CD4-positive, CD25-positive, alpha-beta regulatory T cell (primary cell): Measurements from ENCODE around the gene ADCY9. TPM values are rescaled to one million over a fixed set of nuclear protein-coding genes. Genes with fewer than 3 reads are reported as not detected.
A peak's percentile ranks its signal among the peaks of the same experiment; 100 is the strongest.
"Not testable (repeated sequence)": the region's sequence is repeated elsewhere in the genome, so short reads cannot be mapped to it uniquely, and the experiment has no call there.

Source experiments
- ATAC-seq, 2 donors: fragments of 150-1000 bp; cut with Tn5 transposase; one replicate each; pipeline ENCODE4 v1.10.0; 2021; ENCODE audit warnings: low read depth in 2 of 2, moderate number of reproducible peaks in 2 of 2, moderate library complexity in 1 of 2
- DNase-seq, 3 donors: peaks; one replicate each; pipeline versions ENCODE4 v3.0.0 to v3.0.0-alpha.2; 2012 to 2022; ENCODE audit warnings: mixed read lengths in 1 of 3
- H3K27ac ChIP-seq: one replicate; pipeline ENCODE4 v1.7.0; 2013; ENCODE audit warnings: mild to moderate bottlenecking, low read length; ENCODE audit not compliant: insufficient read depth, poor library complexity, severe bottlenecking
- H3K27me3 ChIP-seq: one replicate; pipeline ENCODE4 v1.7.0; 2013; ENCODE audit warnings: low read length; ENCODE audit not compliant: control insufficient read depth, insufficient read depth
- H3K36me3 ChIP-seq: one replicate; pipeline ENCODE4 v1.7.0; 2013; ENCODE audit warnings: mild to moderate bottlenecking, low read length, moderate library complexity; ENCODE audit not compliant: control insufficient read depth, insufficient read depth
- H3K4me1 ChIP-seq: 2 replicates; pipeline ENCODE4 v1.7.0; 2013; ENCODE audit warnings: mild to moderate bottlenecking, low read length; ENCODE audit not compliant: insufficient read depth, control insufficient read depth, poor library complexity, severe bottlenecking
- H3K4me3 ChIP-seq: one replicate; pipeline ENCODE4 v1.7.0; 2013; ENCODE audit warnings: low read depth, mild to moderate bottlenecking, low read length, moderate library complexity
- H3K9me3 ChIP-seq, 2 experiments: 1 replicate in 1 of 2; 2 replicates in 1 of 2; pipeline ENCODE4 v1.7.0; 2013; ENCODE audit warnings: low read length in 2 of 2, mild to moderate bottlenecking in 1 of 2, moderate library complexity in 1 of 2; ENCODE audit not compliant: control insufficient read depth in 2 of 2
- H3K27ac Mint-ChIP-seq, 3 donors: one replicate each; pipeline ENCODE4 v1.8.0; 2020 to 2022; ENCODE audit warnings: mild to moderate bottlenecking in 3 of 3, mixed read lengths in 3 of 3, moderate library complexity in 2 of 3
- H3K27me3 Mint-ChIP-seq: one replicate; pipeline ENCODE4 v1.8.0; 2022; ENCODE audit warnings: mild to moderate bottlenecking, mixed read lengths
- H3K36me3 Mint-ChIP-seq: one replicate; pipeline ENCODE4 v1.8.0; 2020; ENCODE audit warnings: mixed read lengths
- H3K4me1 Mint-ChIP-seq, 4 donors: one replicate each; pipeline ENCODE4 v1.8.0; 2020 to 2022; ENCODE audit warnings: mixed read lengths in 4 of 4, mild to moderate bottlenecking in 1 of 4
- H3K4me3 Mint-ChIP-seq, 4 donors: one replicate each; pipeline ENCODE4 v1.8.0; 2020 to 2022; ENCODE audit warnings: mild to moderate bottlenecking in 4 of 4, mixed read lengths in 4 of 4, moderate library complexity in 3 of 4
- H3K9me3 Mint-ChIP-seq, 7 donors: one replicate each; pipeline ENCODE4 v1.8.0; 2020 to 2022; ENCODE audit warnings: mixed read lengths in 7 of 7, mild to moderate bottlenecking in 3 of 7, moderate library complexity in 2 of 7
- polyA plus RNA-seq, 4 donors: library from polyadenylated mRNA; unstranded; fragments of 300-500 nt; fragmentation: Illumina TruSeq; gene quantifications; one replicate each; pipeline ENCODE4 v1.2.3, GENCODE V29; 2021
- total RNA-seq: library from RNA; stranded (reverse); gene quantifications from one replicate; pipeline ENCODE4 v1.2.3, GENCODE V29; 2022

The ADCY9 gene
- total and polyA plus RNA-seq, 5 donors from 2014 or later = 0.06 to 7.8 (median 0.23) TPM

DNA sequence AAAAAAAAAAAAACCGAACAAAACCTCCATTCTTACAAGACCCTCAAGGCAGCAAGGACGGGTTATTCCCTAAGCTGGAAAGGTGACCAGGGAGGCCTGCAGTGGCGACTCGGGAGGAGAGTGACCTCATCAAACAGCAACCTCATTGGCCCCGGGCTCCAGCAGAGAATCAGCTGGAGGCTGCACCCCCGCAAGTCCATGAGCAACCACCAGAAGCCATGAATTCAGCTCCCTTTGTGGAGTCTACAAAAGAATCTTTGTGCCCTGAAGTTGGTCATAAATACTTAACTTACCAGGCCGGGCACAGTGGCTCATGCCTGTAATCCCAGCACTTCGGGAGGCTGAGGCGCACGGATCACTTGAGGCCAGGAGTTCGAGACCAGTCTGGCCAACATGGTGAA, 154.8 kb downstream of the ADCY9 start:
- Histone ChIP-seq H3K36me3 (no peaks in the 10 kb centered on the region), H3K27me3 (no peaks in the 10 kb centered on the region), H3K27ac (no peak overlapping the region), H3K9me3 (no peaks in the 10 kb centered on the region), H3K4me1 (peaks cover 13% of the 10 kb centered on the region), H3K4me3 (no peak overlapping the region)
- Mint-ChIP-seq H3K36me3 (peaks cover 1% of the 10 kb centered on the region), H3K9me3 (peaks cover 0 to 2% (median 0%) of the 10 kb centered on the region in 7 donors), H3K27ac (peak overlapping the region in 2 of 3 donors; percentile 80 to 85), H3K4me3 (peak overlapping the region in 1 of 4 donors; percentile 83), H3K27me3 (peaks cover 26% of the 10 kb centered on the region), H3K4me1 (peaks cover 4 to 28% (median 18%) of the 10 kb centered on the region in 4 donors)
- DNase-seq (no peak), ATAC-seq (no peak)

DNA sequence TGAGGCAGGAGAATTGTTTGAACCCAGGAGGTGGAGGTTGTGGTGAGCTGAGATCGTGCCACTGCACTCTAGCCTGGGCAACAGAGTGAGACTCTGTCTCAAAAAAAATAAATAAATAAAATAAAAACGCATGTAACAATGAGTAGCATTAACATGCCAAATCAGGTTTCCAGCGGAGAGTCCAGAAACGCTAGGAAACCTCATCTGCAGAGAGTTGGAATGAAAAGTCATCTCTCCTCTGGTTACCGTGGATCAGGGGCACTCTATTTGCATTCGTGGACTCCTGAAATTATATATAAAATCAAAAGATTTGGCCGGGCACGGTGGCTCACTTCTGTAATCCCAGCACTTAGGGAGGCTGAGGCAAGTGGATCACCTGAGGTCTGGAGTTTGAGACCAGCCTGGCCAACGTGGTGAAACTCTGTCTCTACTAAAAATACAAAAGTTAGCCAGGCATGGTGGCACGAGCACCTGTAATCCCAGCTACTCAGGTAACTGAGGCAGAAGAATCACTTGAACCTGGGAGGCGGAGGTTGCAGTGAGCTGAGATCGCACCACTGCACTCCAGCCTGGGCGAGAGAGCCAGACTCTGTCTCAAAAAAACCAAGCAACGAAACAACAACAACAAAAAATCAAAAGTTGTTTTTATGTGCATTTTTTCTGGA, 156.2 kb downstream of the ADCY9 start:
- peak overlapping the region in 2 of 3 donors; percentile 31 to 85 for H3K27ac Mint-ChIP-seq
- not testable (repeated sequence) for H3K4me3 ChIP-seq, DNase-seq, H3K36me3 ChIP-seq, H3K27me3 ChIP-seq, ATAC-seq, H3K27ac ChIP-seq, H3K9me3 ChIP-seq, H3K9me3 Mint-ChIP-seq, H3K36me3 Mint-ChIP-seq
- H3K4me1 Mint-ChIP-seq = peaks cover 4 to 28% (median 18%) of the 10 kb centered on the region in 4 donors
- peaks cover 40% of the 10 kb centered on the region for H3K27me3 Mint-ChIP-seq
- peaks cover 13% of the 10 kb centered on the region for H3K4me1 ChIP-seq
- H3K4me3 Mint-ChIP-seq = peak overlapping the region in 3 of 4 donors; percentile 83 to 86 (median 83)

DNA sequence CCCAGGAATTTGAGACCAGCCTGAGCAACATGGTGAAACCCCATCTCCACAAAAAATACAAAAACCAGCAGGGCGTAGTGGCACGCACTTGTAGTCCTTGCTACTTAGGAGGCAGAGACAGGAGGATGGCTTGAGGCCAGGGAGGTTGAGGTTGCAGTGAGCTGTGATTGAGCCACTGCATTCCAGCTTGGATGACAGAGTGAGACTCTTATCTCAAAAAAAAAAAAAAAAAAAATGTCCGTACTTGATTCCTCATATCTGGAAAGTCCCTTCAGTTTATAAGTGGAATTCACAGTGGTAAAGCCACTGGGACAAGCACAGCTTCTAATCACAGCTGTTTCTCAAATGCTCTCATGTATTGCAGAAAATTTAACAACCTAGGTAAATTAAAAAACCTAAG, 157.1 kb downstream of the ADCY9 start:
- no peaks in the 10 kb centered on the region for H3K9me3 ChIP-seq
- H3K4me1 Mint-ChIP-seq = peaks cover 4 to 28% (median 18%) of the 10 kb centered on the region in 4 donors
- DNase-seq (no peak), ATAC-seq (no peak)
- H3K27me3 ChIP-seq = no peaks in the 10 kb centered on the region
- no peaks in the 10 kb centered on the region for H3K36me3 ChIP-seq
- H3K27ac ChIP-seq = no peak overlapping the region
- H3K9me3 Mint-ChIP-seq = peaks cover 0 to 2% (median 0%) of the 10 kb centered on the region in 7 donors
- peak overlapping the region in 1 of 3 donors; percentile 78 for H3K27ac Mint-ChIP-seq
- peaks cover 13% of the 10 kb centered on the region for H3K4me1 ChIP-seq
- peaks cover 47% of the 10 kb centered on the region for H3K27me3 Mint-ChIP-seq
- no peaks in the 10 kb centered on the region for H3K36me3 Mint-ChIP-seq
- no peak overlapping the region for H3K4me3 ChIP-seq
- no peak overlapping the region for H3K4me3 Mint-ChIP-seq

DNA sequence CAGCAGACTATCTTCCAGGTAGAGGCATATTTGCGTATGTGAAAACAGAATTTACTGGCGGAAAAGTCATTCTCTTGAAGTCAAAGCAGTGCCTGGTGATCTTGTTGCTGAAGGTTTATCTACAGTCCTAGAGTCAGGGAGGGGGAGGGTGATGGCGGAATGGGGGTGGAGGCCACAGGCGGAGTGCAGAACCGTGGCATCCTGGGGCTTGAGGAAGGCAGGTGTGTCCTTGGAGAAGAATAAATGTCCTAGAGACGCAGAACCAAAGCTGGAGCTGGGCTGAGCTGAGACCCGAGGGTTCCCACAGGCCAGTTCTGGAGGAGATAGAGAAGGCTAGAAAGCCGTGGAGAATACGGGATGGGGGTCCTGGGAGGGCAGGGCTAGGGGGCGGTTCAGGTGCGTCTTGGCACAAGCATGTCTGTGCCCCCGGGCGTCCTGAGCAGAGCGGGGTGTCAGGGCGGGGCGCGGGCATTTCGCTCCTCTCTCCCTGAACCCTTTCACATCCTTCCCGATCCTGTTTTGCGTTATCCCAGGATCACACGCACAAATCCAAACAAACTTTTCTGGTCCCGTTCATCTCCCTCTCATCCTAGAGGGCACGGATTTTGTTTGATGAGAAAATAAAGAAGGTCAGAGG, 158.8 kb downstream of the ADCY9 start:
- H3K4me3 Mint-ChIP-seq = no peak overlapping the region
- no peaks in the 10 kb centered on the region for H3K9me3 Mint-ChIP-seq
- H3K4me1 Mint-ChIP-seq = peaks cover 0 to 13% (median 6%) of the 10 kb centered on the region in 4 donors
- no peaks in the 10 kb centered on the region for H3K36me3 Mint-ChIP-seq
- Histone ChIP-seq H3K4me3 (no peak overlapping the region), H3K9me3 (no peaks in the 10 kb centered on the region), H3K36me3 (no peaks in the 10 kb centered on the region), H3K27me3 (no peaks in the 10 kb centered on the region), H3K4me1 (peaks cover 3% of the 10 kb centered on the region), H3K27ac (no peak overlapping the region)
- peak overlapping the region in 2 of 3 donors; percentile 23 to 69 for H3K27ac Mint-ChIP-seq
- ATAC-seq (no peak), DNase-seq (no peak)
- peaks cover 39% of the 10 kb centered on the region for H3K27me3 Mint-ChIP-seq

DNA sequence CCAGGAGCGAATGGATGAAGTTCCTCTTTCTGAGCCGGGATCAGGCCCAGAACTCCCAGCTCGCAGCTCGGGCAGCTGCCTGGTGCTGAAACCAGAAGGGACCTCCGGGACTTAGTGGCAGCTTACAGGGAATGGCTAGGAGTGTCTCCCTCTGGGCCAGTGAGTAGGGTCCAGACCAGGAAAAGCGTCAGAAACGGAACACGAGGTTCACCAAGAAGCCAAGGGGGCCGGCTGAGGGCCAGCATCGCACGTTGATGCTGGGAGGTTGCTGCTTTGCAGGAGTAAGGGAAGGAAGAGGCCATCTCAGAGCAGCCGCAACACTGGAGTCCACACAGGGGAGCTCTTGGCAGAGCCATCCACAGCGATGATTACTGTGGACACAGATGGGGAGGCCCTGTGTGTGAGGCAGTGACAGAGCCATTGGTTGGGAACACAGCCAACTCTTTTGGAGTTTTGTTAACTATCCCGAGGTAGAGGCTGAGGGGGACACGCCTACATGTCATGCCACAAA, 161.8 kb downstream of the ADCY9 start:
- H3K4me1 ChIP-seq = no peaks in the 10 kb centered on the region
- Mint-ChIP-seq H3K27ac (no peak overlapping the region), H3K4me3 (no peak overlapping the region), H3K36me3 (no peaks in the 10 kb centered on the region), H3K4me1 (no peaks in the 10 kb centered on the region), H3K9me3 (no peaks in the 10 kb centered on the region), H3K27me3 (peaks cover 49% of the 10 kb centered on the region)
- no peaks in the 10 kb centered on the region for H3K9me3 ChIP-seq
- no peaks in the 10 kb centered on the region for H3K36me3 ChIP-seq
- H3K27ac ChIP-seq = no peak overlapping the region
- DNase-seq (no peak), ATAC-seq (no peak)
- no peak overlapping the region for H3K4me3 ChIP-seq
- H3K27me3 ChIP-seq = no peaks in the 10 kb centered on the region

DNA sequence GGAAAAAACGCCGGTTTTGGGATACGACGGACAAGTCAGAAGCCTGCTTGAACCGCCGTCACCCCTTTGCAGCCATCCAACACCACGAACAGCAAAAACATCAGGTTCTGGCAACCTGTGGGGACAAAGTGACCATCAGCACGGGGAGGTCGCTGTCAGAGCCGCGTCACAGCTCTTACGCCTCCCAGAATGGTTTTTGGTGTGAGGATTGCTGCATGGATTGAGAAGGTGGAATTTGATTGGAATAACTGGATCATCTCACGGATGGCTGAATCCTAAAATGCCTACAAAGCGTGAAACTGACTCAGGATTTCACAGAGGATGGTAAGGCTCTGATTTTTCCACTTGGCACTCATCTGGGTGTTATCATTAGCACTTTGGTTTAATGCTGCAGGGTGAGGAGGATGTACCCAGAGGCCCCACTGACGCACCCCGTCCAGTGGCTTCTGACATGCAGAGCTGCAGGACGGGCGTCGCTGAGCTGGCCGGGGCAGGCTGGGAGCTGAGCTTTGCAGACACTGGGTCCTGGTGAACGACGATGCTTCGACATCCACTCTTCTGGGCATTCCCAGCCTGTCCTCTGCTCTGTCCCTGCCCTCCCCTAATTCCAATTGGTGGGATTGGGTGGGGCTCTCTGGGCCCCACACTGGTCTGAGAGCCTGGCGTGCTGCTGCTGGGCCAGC, 162.4 kb downstream of the ADCY9 start:
- Histone ChIP-seq H3K9me3 (no peaks in the 10 kb centered on the region), H3K27me3 (no peaks in the 10 kb centered on the region), H3K4me1 (no peaks in the 10 kb centered on the region), H3K36me3 (no peaks in the 10 kb centered on the region), H3K4me3 (no peak overlapping the region), H3K27ac (no peak overlapping the region)
- Mint-ChIP-seq H3K36me3 (no peaks in the 10 kb centered on the region), H3K27me3 (peaks cover 50% of the 10 kb centered on the region), H3K27ac (no peak overlapping the region), H3K9me3 (no peaks in the 10 kb centered on the region), H3K4me1 (no peaks in the 10 kb centered on the region), H3K4me3 (no peak overlapping the region)
- no peak for DNase-seq
- no peak for ATAC-seq

DNA sequence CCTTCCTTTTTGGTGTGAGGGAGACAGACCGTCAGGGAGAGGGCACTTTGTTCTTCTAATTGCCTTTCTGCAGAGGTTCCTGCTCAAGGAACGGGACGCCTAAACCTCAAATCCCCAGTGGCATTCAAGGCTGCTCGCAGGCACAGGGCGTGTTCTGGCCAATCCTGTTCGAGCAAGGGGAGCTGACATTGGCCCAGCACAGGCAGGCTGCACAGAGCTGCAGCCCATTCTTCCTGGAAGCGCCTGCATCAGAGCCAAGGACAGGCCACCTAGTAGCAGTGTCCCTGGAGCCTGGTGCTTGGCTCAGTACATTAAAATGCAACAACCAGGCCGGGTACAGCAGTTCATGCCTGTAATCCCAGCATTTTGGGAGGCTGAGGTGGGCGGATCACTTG, 163.5 kb downstream of the ADCY9 start:
- H3K4me3 Mint-ChIP-seq = no peak overlapping the region
- no peaks in the 10 kb centered on the region for H3K4me1 Mint-ChIP-seq
- no peak for ATAC-seq
- peaks cover 54% of the 10 kb centered on the region for H3K27me3 Mint-ChIP-seq
- DNase-seq = no peak
- no peaks in the 10 kb centered on the region for H3K9me3 ChIP-seq
- no peaks in the 10 kb centered on the region for H3K36me3 ChIP-seq
- H3K27ac ChIP-seq = no peak overlapping the region
- no peaks in the 10 kb centered on the region for H3K36me3 Mint-ChIP-seq
- H3K4me1 ChIP-seq = no peaks in the 10 kb centered on the region
- no peak overlapping the region for H3K4me3 ChIP-seq
- no peaks in the 10 kb centered on the region for H3K9me3 Mint-ChIP-seq
- H3K27me3 ChIP-seq = no peaks in the 10 kb centered on the region
- H3K27ac Mint-ChIP-seq = no peak overlapping the region
